Measurements from ENCODE around the gene REXO1.

- TF ChIP-seq KDM1A (IDR thresholded peaks at IDR 0.05; ENCODE audit: borderline replicate concordance, low read length) (no peak), SIN3A (conservative IDR thresholded peaks at IDR 0.05 in 1 of 2, IDR thresholded peaks at IDR 0.05 in 1 of 2; ENCODE audit: low read depth in 1 of 2, low read length in 2 of 2) (no peak), CTCF (IDR thresholded peaks at IDR 0.05; ENCODE audit: control extremely low read depth in 1 of 3, insufficient read depth in 1 of 3, low read depth in 1 of 3, low read length in 3 of 3) (peak; percentile 46 to 74 (median 70)), BRCA1 (IDR thresholded peaks at IDR 0.05; ENCODE audit: low read depth, low read length) (no peak), HDAC6 (IDR thresholded peaks at IDR 0.05; ENCODE audit: low read depth, low read length) (no peak), ASH2L (IDR thresholded peaks at IDR 0.05; ENCODE audit: low read length) (no peak), MAFK (IDR thresholded peaks at IDR 0.05; ENCODE audit: low read depth, low read length) (no peak), EGR1 (IDR thresholded peaks at IDR 0.05; ENCODE audit: borderline replicate concordance, low read depth, low read length) (no peak)
These were observed 4.5 kb downstream of the REXO1 start for GRCh38 chr19:1843646-1844394.

Measured in H1 (cell line).